Testis (tissue), 2 donors: ENCODE data around the gene PDGFRB.

Source experiments
- CTCF ChIP-seq, 3 experiments: fragments of 450-650 bp in 2 of 3; fragments of 200-600 bp in 1 of 3; sonication (generic) in 1 of 3; IDR thresholded peaks; one replicate each; pipeline ENCODE4 v1.5.1; 2016 to 2019; ENCODE audit warnings: antibody characterized with exemption in 3 of 3, mild to moderate bottlenecking in 2 of 3, moderate library complexity in 1 of 3
- POLR2A ChIP-seq: fragments of 450-650 bp; IDR thresholded peaks from one replicate; pipeline ENCODE4 v1.6.1; 2017; ENCODE audit warnings: antibody characterized with exemption, mild to moderate bottlenecking, moderate library complexity

- TF ChIP-seq CTCF (IDR thresholded peaks at IDR 0.05): no peak
- TF ChIP-seq POLR2A: no peak
Observed at GRCh38 chr5:150152636-150153462, 2.8 kb downstream of the PDGFRB start.
